Keratinocyte (primary cell): ENCODE measurements around the gene NAXD.

ENCODE experiments used
- EZH2 ChIP-seq: IDR thresholded peaks from one replicate; pipeline ENCODE4 v1.6.1; 2012; ENCODE audit warnings: inconsistent platforms, mild to moderate bottlenecking, low read length, moderate library complexity
- TF ChIP-seq, protein P1 (sequence below), 3 experiments: IDR thresholded peaks in 1 of 3; conservative IDR thresholded peaks in 1 of 3; optimal IDR thresholded peaks in 1 of 3; 2 replicates in 2 of 3; 3 replicates in 1 of 3; pipeline versions ENCODE3 to v1.5.1; 2011; ENCODE audit warnings: low read length in 3 of 3, mild to moderate bottlenecking in 3 of 3, moderate library complexity in 2 of 3, control low read depth in 1 of 3, inconsistent platforms in 1 of 3; ENCODE audit not compliant: insufficient read depth in 2 of 3; ENCODE audit errors: extremely low read depth in 1 of 3

DNA sequence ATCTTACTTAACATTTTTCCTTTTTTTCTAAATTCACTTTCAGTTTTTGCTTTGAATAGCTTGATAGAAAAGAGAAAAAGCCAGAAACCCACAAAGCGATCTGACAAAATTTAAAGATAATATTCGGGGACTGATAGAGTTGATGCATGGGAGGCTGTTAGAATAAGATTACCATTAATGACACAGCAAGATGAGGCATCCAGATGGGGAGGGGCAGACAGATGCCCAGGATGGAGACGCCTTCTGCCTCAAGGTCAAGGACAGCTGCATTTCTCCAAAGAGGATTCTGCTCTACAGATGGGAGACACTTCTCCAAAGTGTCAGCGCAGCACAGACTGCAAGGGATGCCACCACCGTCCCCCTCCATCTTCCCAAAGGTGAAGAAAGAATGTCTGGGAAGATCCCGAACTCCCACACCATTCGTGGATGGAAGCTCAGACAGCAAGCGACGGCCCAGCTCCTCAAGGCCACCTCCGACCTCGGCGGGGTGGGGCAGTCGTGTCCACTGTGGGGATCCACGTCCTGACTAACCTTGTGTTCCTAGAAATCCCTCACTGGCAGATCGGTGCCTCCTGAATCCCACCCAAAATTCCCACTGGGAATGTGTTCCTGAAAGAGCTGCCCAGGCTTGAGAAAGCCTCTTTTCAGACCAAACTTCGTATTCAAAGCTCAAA is 32.9 kb downstream of the NAXD start:
- TF ChIP-seq, protein P1, sequence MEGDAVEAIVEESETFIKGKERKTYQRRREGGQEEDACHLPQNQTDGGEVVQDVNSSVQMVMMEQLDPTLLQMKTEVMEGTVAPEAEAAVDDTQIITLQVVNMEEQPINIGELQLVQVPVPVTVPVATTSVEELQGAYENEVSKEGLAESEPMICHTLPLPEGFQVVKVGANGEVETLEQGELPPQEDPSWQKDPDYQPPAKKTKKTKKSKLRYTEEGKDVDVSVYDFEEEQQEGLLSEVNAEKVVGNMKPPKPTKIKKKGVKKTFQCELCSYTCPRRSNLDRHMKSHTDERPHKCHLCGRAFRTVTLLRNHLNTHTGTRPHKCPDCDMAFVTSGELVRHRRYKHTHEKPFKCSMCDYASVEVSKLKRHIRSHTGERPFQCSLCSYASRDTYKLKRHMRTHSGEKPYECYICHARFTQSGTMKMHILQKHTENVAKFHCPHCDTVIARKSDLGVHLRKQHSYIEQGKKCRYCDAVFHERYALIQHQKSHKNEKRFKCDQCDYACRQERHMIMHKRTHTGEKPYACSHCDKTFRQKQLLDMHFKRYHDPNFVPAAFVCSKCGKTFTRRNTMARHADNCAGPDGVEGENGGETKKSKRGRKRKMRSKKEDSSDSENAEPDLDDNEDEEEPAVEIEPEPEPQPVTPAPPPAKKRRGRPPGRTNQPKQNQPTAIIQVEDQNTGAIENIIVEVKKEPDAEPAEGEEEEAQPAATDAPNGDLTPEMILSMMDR (optimal IDR thresholded peaks at IDR 0.05 in 1 of 3, IDR thresholded peaks at IDR 0.05 in 1 of 3, conservative IDR thresholded peaks at IDR 0.05 in 1 of 3; ENCODE audit: extremely low read depth in 1 of 3, insufficient read depth in 2 of 3, low read length in 3 of 3): no peak
- TF ChIP-seq EZH2: no peak
